GM19043 (cell line): ENCODE measurements around the gene PTPRM.

Experiments
- ATAC-seq: cut with Tn5 transposase; IDR thresholded peaks from one replicate; pipeline ENCODE4 v1.9.1; 2021; ENCODE audit warnings: low read depth; ENCODE audit not compliant: unreplicated experiment

Gene PTPRM

GRCh38 chr18:7663366-7664312 lies 96.5 kb downstream of the PTPRM start:
- ATAC-seq: no peak

- no peak for ATAC-seq
Measured at GRCh38 chr18:7666195-7666776, 99.2 kb downstream of the PTPRM start.

- ATAC-seq: no peak
Measured at GRCh38 chr18:7668392-7668791, 101.3 kb downstream of the PTPRM start.

- no peak for ATAC-seq
Measured at GRCh38 chr18:7669361-7669760, 102.2 kb downstream of the PTPRM start.

GRCh38 chr18:7671105-7671504 lies 104.0 kb downstream of the PTPRM start:
- no peak for ATAC-seq

GRCh38 chr18:7676253-7676873 lies 109.2 kb downstream of the PTPRM start:
- no peak for ATAC-seq

- no peak for ATAC-seq
Measured at GRCh38 chr18:7677001-7677400, 109.9 kb downstream of the PTPRM start.

- no peak for ATAC-seq
Measured at GRCh38 chr18:7677424-7677823, 110.3 kb downstream of the PTPRM start.

- no peak for ATAC-seq
Measured at GRCh38 chr18:7678389-7678788, 111.3 kb downstream of the PTPRM start.

- no peak for ATAC-seq
Measured at GRCh38 chr18:7678801-7679200, 111.7 kb downstream of the PTPRM start.

- ATAC-seq: no peak
Measured at GRCh38 chr18:7681298-7681697, 114.2 kb downstream of the PTPRM start.

GRCh38 chr18:7682321-7682720 lies 115.2 kb downstream of the PTPRM start:
- ATAC-seq: no peak

GRCh38 chr18:7683753-7684152 lies 116.6 kb downstream of the PTPRM start:
- no peak for ATAC-seq

- ATAC-seq: no peak
Measured at GRCh38 chr18:7684357-7684756, 117.2 kb downstream of the PTPRM start.

GRCh38 chr18:7684966-7685365 lies 117.8 kb downstream of the PTPRM start:
- no peak for ATAC-seq

GRCh38 chr18:7686278-7686677 lies 119.2 kb downstream of the PTPRM start:
- ATAC-seq: no peak

- ATAC-seq: no peak
Measured at GRCh38 chr18:7688580-7688979, 121.5 kb downstream of the PTPRM start.

- no peak for ATAC-seq
Measured at GRCh38 chr18:7691206-7691605, 124.1 kb downstream of the PTPRM start.

- no peak for ATAC-seq
Measured at GRCh38 chr18:7696780-7697179, 129.7 kb downstream of the PTPRM start.

GRCh38 chr18:7697306-7697705 lies 130.2 kb downstream of the PTPRM start:
- no peak for ATAC-seq

GRCh38 chr18:7711495-7711894 lies 144.4 kb downstream of the PTPRM start:
- no peak for ATAC-seq

- ATAC-seq: no peak
Measured at GRCh38 chr18:7720395-7720794, 153.3 kb downstream of the PTPRM start.
